HG02571 (cell line): ENCODE results near the gene PDE6D.
"Not testable (repeated sequence)": the region's sequence is repeated elsewhere in the genome, so short reads cannot be mapped to it uniquely, and the experiment has no call there.

Source experiments
- ATAC-seq: cut with Tn5 transposase; IDR thresholded peaks from one replicate; pipeline ENCODE4 v1.9.1; 2021; ENCODE audit warnings: mild to moderate bottlenecking, moderate library complexity; ENCODE audit not compliant: unreplicated experiment

The PDE6D gene

DNA sequence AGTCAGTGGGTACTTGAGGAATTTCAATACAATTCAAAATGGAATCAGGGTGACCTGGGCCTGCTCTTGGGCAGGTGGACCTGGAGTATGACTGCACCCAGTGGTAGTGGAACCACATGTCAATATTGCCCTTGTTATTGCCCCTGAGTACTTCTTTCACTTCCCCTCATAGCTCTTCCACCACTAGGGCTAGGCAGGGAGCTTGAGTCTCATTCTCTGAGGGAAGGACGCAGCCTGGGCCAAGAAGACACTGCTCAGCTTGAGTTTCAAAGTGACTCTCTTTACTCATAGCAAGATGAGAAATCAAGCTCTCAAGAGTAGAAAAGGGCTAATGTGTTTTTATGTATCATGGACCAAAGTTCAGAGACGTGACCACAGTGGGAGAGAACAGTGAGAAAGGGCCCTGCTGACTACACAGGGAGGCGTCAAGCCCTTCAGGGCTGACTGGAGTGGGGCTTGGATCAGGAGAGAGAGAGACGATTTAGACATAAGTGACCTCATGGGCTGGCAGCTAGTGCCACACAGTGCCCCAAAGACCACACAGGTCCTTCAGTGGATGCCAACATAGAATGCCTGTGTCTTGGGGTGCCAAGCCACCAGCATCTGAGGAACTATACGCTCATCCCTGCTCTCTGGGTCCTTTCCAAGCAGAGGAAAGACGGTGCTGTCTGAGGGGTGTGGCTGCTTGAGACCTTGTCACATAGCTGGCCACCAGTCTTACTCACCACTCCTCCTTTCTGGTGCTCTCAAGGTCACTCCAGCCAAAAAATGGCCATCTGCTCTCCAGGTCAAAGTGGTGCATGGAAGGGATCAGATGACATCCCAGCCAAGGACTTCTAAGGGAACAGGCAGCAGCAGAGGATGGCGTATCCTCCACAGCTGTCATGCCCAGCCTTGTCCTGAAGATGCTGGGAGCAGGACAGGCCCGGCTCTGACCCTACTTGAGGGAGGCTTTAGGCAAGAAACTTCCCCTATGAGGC is 59.8 kb downstream of the PDE6D start:
- peak; percentile 46 for ATAC-seq

DNA sequence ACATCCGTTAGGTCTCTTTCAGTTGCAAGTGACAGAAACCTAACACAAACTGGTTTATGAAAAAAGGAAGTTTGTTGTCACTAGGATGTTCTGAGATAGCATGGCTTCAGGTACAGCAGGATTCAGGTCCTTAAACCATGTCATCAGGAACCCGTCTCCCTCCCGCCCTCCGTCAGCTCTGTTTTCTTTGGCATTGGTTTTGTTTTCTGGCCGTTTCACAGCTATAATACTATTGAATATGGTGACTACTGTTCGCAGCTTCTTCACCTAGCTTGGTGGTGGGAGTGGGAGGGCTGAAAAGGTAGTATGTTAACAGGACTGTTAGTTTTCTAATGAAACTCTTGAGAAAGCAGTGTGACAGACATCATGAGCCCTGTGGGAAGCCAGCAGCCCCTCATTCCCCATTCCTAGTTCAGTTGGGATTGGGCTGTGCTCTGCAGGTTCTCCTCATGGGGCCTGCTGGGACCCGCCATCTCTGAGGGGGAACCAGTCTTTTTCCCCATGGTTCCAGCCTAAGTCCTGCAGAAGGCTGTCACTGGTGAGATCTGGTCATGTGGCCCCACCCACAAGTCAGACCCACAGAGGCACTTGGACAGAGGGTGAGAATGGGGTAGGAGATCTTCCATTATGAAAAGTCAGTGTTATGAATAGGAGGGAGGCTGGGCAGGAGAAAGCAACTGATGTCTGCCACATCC is 60.6 kb downstream of the PDE6D start:
- ATAC-seq = no peak

DNA sequence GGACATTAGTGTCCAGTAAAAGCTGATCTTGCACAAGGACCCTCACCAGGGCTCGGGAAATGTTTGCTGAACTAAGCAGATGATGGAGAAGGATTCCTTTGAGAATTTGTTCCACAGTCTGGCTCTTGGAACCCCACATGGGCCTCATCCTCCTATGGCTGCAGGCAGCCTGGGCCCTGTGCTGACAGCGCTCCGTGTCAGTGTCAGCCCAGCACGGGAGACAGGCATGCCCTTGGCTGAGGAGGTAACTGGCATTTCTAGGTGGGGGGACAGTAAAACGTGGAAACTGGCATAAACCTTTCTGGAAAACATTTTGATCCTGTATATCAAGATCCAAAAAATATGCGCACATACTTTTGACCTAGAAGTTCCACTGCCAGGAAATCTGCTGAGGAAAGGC is 62.3 kb downstream of the PDE6D start:
- ATAC-seq = no peak

DNA sequence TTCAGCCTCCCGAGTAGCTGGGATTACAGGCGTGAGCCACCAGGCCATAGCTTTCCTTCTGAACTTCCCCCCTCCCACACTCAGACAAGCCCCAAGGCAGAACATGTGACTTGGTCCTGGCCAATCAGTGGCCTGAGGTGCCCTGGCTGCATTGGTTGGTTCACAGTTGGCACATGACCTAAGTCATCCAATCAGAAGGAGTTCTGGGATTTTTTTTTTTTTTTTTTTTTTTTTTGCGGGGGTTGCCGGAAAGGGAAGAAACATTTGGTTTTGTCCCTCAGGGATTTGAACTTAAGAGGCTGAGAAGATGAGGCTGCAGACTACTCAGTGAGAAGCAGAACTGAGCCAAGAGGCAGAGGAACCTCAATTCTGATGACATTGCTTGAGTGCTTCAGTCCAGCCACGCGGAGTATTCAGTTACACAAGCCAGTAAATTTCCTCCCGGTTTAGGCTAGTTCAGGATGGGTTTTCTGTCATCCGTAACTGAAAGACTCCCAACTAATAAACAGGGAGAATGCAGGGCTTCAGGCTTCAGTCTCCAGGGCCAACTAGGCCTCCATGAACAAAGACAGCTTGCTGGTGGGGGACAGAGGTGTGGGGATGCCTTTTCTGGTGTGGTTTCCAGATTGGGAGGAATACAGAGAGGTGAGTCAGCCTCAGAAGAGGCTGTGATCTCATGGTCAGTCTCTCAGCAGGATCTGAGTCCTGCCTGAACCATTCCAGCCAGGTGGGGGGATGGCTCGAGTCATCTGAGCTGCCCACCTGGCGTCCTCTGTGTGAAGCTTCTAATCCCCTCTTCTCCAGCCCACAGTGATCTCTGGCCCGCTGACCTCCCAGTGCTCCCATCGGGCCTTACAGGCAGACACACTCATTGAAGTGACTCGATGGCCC is 63.6 kb downstream of the PDE6D start:
- ATAC-seq = peak; percentile 33

DNA sequence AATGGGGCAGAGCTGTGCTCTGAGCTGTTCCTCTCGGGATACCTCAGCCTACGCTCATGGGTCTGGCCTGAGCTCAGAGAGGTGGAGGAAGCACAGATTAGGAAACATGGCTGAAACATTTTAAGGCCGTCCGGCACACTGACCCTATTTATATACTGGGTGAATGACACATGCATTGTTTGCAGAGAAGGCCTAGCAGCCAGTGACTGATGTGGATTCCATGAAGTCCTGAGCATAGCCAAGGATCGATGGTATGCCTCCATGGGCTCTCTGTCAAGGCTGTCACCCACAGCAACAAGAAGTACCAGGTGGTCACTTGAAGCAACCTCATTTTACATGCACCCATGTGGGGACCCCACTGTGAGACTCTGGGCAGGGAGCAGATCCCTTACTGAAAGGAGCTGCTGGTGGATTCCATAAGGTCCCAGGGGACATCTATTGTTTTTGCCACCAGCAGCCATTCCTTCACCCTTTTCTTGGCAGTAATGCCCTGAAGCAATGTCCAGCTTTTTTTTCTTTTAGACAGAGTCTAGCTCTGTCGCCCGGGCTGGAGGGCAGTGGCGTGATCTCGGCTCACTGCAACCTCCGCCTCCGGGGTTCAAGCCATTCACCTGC is 64.3 kb downstream of the PDE6D start:
- no peak for ATAC-seq

DNA sequence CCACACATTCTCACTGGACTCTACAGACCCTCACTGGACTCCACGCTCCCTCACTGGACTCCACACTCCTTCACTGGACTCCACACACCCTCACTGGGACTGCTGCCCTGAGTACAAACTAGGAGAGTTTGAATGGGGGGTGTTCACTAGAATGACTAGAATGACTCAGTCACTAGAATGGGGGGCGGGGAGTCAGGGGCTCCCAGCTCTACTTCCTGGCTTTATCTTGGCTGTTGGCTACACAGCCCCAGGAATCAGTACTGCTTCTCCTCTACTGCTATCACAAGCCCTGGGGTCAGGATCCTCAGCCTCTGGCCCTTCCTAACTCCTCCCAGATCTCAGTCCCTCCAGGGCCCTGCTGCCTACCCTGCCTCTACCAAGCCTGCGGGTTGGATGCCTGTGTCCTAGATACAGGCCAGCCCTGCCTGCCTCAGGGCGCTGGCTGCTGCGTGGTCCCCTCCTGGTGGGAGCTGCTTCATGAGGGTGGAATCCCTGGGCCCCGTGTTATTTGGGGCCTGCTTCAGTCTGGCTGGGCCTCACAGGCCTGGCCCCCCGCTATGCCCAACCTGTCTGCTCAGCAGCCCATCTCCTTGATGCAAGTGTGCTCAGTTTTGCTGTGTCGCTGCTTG is 65.0 kb downstream of the PDE6D start:
- no peak for ATAC-seq

DNA sequence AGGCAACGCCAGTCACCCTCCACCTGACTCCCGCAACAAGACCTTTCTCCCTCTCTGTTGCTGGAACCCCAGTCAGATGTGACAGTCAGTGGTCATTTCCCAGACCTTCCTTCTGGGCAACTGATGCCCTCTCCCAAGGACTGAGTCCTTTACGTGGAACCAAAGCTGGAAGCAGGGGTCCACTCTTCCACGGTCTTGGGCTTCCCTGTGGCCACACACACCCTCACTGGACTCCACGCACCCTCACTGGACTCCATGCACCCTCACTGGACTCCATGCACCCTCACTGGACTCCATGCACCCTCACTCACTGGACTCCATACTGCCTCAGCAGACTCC is 65.6 kb downstream of the PDE6D start:
- ATAC-seq = no peak

DNA sequence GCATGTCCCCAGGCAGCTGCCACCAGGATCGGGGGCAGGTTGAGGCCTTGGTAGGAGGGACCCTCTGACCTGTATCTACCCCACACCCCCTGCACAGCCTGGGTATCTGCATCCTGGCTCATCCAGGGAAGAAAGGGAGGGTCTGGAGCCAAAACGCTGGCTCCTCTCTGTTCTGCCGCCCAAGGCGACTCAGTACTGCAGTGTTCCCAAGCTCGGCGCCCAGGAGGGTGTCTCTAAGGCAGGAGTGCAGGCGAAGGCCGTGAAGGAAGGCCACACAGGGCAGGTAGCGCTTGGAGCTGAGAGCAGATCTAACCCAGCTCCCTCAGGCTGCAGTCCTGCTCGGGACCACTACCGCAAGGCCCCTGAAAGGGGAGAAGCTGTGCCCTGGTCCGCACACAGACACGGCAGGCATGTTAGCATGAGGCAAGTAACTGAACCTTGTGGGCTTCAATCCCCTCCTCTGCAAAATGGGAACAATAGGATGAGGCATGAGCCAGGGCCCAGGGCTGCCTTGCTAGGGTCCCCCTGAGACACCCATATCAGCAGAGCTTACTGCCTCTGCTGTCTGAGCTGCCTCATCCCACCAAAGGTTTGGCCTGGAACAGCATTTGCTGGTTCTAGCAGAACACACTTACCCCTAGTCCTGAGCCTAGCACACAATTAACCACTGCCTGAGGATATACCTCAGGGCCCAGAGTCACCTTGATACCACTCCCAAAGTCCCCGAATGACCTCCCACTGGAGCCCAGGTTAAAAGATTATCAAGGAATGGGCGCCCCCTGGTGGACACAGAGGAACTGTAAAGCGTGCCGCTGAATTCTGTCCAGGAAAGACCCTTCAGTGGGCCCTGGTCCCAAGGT is 66.2 kb downstream of the PDE6D start:
- ATAC-seq = no peak

DNA sequence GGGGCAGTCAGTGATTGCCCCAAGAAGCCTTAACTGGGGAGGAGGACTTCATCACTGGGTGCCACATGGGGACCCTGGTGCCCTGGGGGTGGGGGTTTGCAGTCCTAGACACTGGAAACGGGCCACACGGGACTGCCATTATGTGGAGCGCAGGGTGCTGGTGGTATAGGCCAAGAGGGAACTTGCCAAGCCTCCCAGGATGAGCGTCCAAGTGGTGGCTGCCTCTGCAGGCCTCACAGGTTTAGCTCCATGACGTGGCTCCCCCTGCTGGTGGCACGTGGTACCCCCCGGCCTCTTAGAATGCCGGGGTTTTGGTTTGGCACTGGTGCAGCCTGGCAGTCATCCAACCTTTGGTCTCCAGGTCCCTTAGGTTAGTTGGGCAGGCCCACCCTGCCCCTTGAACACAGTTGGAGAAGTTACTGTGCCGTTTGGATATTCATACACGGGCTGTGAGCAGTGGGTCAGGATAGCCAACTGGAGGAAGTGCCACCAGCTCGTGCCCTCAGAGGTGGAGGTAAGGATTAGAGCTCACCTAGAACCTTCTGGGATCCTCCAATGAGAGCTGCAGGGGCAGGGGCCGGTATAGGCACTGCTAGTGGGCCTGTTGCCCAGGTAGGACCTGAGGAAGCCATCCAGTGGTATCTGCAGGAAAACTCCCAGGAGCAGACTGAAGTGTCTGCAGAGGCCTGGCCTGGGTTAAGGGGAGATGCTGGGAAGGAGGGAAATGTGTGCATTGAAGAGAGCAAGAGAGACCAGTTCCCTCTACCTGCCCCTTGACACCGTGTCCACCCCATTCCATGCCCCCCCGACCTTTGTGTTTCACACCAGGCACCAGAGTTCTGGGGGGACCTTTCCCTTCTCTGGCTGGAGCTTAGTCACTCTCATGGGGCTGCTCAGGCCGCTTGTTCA is 67.1 kb downstream of the PDE6D start:
- no peak for ATAC-seq

DNA sequence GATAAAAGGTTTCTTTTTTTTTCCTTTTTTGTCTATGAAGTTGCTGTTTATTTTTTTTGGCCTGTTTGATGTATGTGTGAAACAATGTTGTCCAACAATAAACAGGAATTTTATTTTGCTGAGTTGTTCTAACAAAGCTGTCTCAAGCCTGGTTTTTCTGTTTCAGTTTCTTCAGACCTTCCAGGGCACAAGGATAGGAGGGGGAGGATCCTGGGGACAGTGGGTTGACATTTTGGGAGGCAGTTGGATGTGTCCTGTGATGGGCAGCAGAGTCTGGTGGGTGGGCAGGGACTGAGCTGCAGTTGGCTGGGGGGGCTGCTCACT is 67.7 kb downstream of the PDE6D start:
- not testable (repeated sequence) for ATAC-seq

DNA sequence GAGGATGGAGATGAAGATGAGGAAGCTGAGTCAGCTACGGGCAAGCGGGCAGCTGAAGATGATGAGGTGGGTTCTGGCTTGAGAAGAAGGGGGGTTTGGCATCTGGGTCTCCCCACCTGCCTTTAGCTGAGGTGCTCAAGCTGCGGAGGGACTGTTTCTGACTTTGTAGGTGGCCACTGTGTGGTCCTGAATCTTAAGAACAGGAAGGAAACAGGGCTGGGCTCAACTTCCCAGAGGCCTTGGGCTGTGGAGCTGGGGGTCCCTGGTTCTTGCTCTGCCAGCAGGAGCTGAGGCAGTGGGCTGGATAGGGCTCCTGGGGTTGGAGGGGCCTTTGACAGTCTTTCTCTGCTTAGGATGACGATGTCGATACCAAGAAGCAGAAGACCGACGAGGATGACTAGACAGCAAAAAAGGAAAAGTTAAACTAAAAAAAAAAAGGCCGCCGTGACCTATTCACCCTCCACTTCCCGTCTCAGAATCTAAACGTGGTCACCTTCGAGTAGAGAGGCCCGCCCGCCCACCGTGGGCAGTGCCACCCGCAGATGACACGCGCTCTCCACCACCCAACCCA is 68.5 kb downstream of the PDE6D start:
- not testable (repeated sequence) for ATAC-seq

DNA sequence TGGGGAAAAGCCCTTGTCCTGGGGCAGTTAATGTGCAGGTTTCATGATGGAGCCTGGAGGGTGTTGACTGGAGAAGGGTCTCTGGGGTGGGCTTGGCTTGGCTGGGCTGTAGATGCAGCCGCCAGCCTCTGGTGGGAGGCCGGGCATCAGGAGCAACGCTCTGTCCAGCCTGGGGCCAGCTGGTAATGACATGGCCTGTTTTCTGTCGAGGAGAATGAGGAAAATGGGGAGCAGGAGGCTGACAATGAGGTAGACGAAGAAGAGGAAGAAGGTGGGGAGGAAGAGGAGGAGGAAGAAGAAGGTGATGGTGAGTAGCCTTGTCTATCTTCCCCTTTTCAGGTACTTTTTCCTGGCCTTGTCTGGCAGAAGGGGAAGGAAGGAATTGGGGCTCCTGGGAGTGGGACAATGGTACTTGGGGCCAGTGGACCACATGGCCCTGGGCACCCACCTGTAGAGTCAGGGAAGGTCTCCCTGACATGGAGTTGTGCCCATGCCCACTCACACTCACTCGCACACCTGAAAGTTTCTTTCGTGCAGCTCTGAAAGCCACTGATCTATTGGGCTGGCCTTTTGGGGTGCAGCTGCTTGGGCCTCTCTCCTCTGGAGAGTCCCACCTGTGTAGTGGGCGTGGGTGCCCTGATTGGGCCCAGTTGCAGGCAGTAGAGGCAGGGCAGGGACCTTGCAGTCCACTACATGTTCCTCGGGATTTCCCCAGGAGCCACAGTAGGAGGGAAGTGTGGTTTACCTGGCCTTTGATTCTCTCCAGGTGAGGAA is 69.2 kb downstream of the PDE6D start:
- ATAC-seq = no peak

DNA sequence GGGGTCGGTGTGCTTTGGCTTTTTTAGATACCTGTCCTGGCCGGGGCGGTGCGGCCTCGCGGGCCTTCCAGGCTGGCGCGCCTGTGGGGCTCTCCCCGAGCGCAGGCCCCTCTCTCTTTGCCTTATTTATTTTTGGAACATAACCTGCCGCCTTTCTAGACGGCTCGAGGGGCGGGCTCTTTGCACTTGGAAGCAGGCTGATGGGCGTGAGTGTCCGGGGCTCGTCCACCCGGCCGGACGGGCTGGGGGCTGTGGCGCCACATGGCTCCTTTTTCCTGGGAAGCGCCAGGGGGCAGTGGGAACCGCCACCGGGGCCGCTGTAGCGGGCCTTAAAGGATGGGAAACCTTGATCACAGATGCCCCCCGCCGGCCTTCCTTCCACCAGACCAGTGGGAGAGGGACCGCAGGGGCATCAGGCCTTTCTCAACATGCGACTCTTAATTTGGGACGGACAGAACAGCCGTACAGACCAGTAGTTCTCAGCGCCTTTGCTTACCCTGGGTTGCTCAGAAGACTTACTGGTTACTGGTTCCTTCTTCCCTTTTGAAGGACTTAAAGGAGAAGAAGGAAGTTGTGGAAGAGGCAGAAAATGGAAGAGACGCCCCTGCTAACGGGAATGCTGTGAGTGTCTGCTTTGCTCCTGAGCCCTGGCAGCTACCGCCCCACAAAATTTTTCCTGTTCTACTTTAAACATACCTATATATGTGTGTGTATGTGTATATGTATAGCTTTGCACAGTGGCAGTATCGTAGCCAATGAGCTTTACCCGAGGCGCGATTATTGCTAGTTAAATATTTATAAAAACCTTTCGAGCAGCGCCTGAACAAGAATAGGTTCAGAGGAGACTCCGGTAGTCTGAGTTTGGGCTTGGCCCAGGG is 70.0 kb downstream of the PDE6D start:
- no peak for ATAC-seq

DNA sequence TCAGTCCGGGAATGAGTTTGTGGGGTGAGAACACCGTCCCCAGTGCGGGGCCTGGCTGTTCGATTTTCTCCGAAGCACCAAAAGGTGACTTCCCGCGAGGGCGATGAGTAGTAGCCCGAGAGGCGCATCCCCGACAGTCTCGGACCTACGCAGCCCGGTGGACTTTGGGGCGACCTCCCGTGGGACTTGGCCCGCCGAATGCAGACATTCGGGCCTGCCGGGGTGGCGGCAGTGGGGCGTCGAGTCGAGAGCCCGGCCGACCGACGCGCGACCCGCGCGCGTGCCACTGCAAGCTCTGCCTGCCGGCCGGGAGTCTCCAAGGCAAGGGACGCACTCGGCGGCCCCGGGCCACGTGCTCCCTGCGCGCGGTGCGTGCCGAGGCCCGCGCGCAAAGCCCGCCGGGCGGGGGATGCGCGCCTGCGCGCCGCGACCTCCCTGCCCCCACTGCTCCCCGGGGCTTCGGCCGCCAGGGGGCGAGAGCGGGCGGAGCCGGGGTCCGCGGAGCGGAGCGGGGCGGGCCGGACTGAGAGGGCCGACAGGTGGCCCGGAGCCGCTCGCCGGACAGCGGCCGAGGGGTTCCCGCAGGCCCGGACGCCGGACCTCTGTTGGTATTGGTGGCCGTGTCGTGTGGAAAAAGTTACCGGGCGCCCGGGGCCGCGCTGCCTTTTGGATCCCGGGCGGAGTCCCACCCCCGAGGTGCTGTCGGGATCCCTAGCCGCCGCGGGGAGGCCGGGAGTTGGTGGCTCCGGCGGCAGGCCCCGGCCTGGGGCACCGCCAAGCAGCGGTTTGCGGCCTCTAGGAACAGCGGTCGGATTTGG is 70.9 kb downstream of the PDE6D start:
- peak; percentile 14 for ATAC-seq

DNA sequence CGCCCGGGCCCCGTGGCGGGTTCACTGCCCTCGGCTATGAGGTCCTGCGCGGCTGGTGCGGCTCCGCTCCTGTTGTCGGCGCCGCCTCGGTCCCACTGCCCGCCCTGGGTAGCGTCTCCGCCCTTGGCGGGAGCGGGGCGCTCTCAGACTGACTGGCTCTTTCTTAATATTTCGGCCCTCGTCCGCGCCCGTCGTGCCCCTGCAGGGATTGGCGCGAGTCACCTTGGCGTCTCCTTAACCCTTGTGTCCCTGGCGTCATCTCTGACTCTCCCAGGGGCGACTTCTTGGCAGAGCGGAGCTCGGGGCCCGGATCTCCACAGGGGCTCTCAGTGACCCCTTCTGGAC is 71.5 kb downstream of the PDE6D start:
- no peak for ATAC-seq
